Regular cardiac myocyte (primary cell): ENCODE data around the gene DAZ3. TPM values are rescaled to one million over a fixed set of nuclear protein-coding genes. Genes with fewer than 3 reads are reported as not detected.

Experiments
- total RNA-seq: library from RNA; depleted of rRNA; stranded (reverse); fragments of >200 nt; gene quantifications from 2 replicates; pipeline ENCODE4 v1.2.3, GENCODE V29; 2014

Gene DAZ3
- not detected in 2 replicates for total RNA-seq

GRCh38 chrY:24813293-24813692 is at the start of gene DAZ3:
Gene DAZ3 (minus strand): TSS chrY:24813393. CDS start chrY:24813185, 208 bp downstream.

GRCh38 chrY:24833619-24834018 is 20.4 kb upstream of the DAZ3 start, which contains the start of gene DAZ4:
Gene DAZ4 (plus strand): TSS chrY:24833919. CDS start chrY:24834127, 208 bp downstream.

Other genes with a start within 250 kb of the DAZ3 start
- gene BPY2B, start 195.4 kb downstream of the DAZ3 start, total RNA-seq: not detected in 2 replicates
- gene DAZ4, start 20.5 kb upstream of the DAZ3 start, total RNA-seq: not detected in 2 replicates
- not detected in 2 replicates for gene BPY2C, start 238.7 kb upstream of the DAZ3 start, total RNA-seq